ENCODE results near the gene MYLK4.

The MYLK4 gene

GRCh38 chr6:2712102-2712501 lies 38.6 kb downstream of the MYLK4 start:
- Histone ChIP-seq H3F3A (ENCODE audit: low read depth) (no peaks in the 10 kb centered on the region), H2AFZ (ENCODE audit: low read length) (no peak overlapping the region), H3K4me2 (ENCODE audit: low read depth, low read length, poor library complexity, severe bottlenecking) (no peak overlapping the region), H3K9me3 (ENCODE audit: insufficient read depth, low read depth, low read length) (no peaks in the 10 kb centered on the region; the same call in 1 of the 2 replicates), H3K4me1 (ENCODE audit: insufficient read depth, low read length, poor library complexity, severe bottlenecking) (no peaks in the 10 kb centered on the region), H3K27me3 (ENCODE audit: insufficient read depth, low read length, poor library complexity, severe bottlenecking) (no peaks in the 10 kb centered on the region), H4K20me1 (ENCODE audit: insufficient read depth, low read length, poor library complexity, severe bottlenecking) (no peaks in the 10 kb centered on the region), H3K4me3 (ENCODE audit: low read length, poor library complexity, severe bottlenecking) (no peak overlapping the region), H3K36me3 (ENCODE audit: insufficient read depth, low read length) (no peaks in the 10 kb centered on the region), H3K79me2 (ENCODE audit: insufficient read depth, low read length) (no peaks in the 10 kb centered on the region), H3K9ac (ENCODE audit: low read depth, low read length, poor library complexity, severe bottlenecking) (no peak overlapping the region), H3K9me2 (replicated peaks; ENCODE audit: low read depth, low read length) (no peaks in the 10 kb centered on the region)
- TF ChIP-seq CTCF (conservative IDR thresholded peaks at IDR 0.05; ENCODE audit: low read length): no peak
- no peak for TF ChIP-seq EZH2phosphoT487 (IDR thresholded peaks at IDR 0.05; ENCODE audit: borderline replicate concordance)

- TF ChIP-seq CTCF (conservative IDR thresholded peaks at IDR 0.05; ENCODE audit: low read length) (no peak), EZH2phosphoT487 (IDR thresholded peaks at IDR 0.05; ENCODE audit: borderline replicate concordance) (no peak)
- Histone ChIP-seq H3K4me2 (ENCODE audit: low read depth, low read length, poor library complexity, severe bottlenecking) (peak overlapping the region; percentile 32), H3K36me3 (ENCODE audit: insufficient read depth, low read length) (no peaks in the 10 kb centered on the region), H4K20me1 (ENCODE audit: insufficient read depth, low read length, poor library complexity, severe bottlenecking) (no peaks in the 10 kb centered on the region), H3K27me3 (ENCODE audit: insufficient read depth, low read length, poor library complexity, severe bottlenecking) (no peaks in the 10 kb centered on the region), H3F3A (ENCODE audit: low read depth) (no peaks in the 10 kb centered on the region), H3K79me2 (ENCODE audit: insufficient read depth, low read length) (no peaks in the 10 kb centered on the region), H3K9ac (ENCODE audit: low read depth, low read length, poor library complexity, severe bottlenecking) (no peak overlapping the region), H3K4me1 (ENCODE audit: insufficient read depth, low read length, poor library complexity, severe bottlenecking) (no peaks in the 10 kb centered on the region), H3K4me3 (ENCODE audit: low read length, poor library complexity, severe bottlenecking) (no peak overlapping the region), H3K9me2 (replicated peaks; ENCODE audit: low read depth, low read length) (no peaks in the 10 kb centered on the region), H3K9me3 (ENCODE audit: insufficient read depth, low read depth, low read length) (no peaks in the 10 kb centered on the region; the same call in 1 of the 2 replicates), H2AFZ (ENCODE audit: low read length) (no peak overlapping the region)
These were observed 40.3 kb downstream of the MYLK4 start for GRCh38 chr6:2710412-2710811.

GRCh38 chr6:2708456-2708855 lies 42.3 kb downstream of the MYLK4 start:
- no peak overlapping the region for H3K9ac ChIP-seq (ENCODE audit: low read depth, low read length, poor library complexity, severe bottlenecking)
- no peak overlapping the region for H3K4me3 ChIP-seq (ENCODE audit: low read length, poor library complexity, severe bottlenecking)
- no peaks in the 10 kb centered on the region; the same call in 1 of the 2 replicates for H3K9me3 ChIP-seq (ENCODE audit: insufficient read depth, low read depth, low read length)
- TF ChIP-seq CTCF (conservative IDR thresholded peaks at IDR 0.05; ENCODE audit: low read length) (no peak), EZH2phosphoT487 (IDR thresholded peaks at IDR 0.05; ENCODE audit: borderline replicate concordance) (no peak)
- no peak overlapping the region for H3K4me2 ChIP-seq (ENCODE audit: low read depth, low read length, poor library complexity, severe bottlenecking)
- no peaks in the 10 kb centered on the region for H3K4me1 ChIP-seq (ENCODE audit: insufficient read depth, low read length, poor library complexity, severe bottlenecking)
- H2AFZ ChIP-seq (ENCODE audit: low read length): no peak overlapping the region
- no peaks in the 10 kb centered on the region for H3K9me2 ChIP-seq (replicated peaks; ENCODE audit: low read depth, low read length)
- no peaks in the 10 kb centered on the region for H3F3A ChIP-seq (ENCODE audit: low read depth)
- no peaks in the 10 kb centered on the region for H4K20me1 ChIP-seq (ENCODE audit: insufficient read depth, low read length, poor library complexity, severe bottlenecking)
- no peaks in the 10 kb centered on the region for H3K27me3 ChIP-seq (ENCODE audit: insufficient read depth, low read length, poor library complexity, severe bottlenecking)
- no peaks in the 10 kb centered on the region for H3K79me2 ChIP-seq (ENCODE audit: insufficient read depth, low read length)
- no peaks in the 10 kb centered on the region for H3K36me3 ChIP-seq (ENCODE audit: insufficient read depth, low read length)

Measured in Loucy (cell line).